HepG2 (cell line): ENCODE measurements around the gene ZFP90. TPM values are rescaled to one million over a fixed set of nuclear protein-coding genes. Genes with fewer than 3 reads are reported as not detected.

Experiments used
- ATF7-NPFF ChIP-seq: sonication (generic); formaldehyde crosslinking; IDR thresholded peaks from 2 replicates; pipeline ENCODE4 v1.8.1; 2023; ENCODE audit warnings: mild to moderate bottlenecking, low read depth, missing genetic modification reagents, moderate library complexity
- FOXA3 ChIP-seq: IDR thresholded peaks from 2 replicates; pipeline ENCODE4 v1.6.1; 2016; ENCODE audit warnings: missing genetic modification reagents, missing compliant biosample characterization
- HIC2 ChIP-seq: sonication (generic); formaldehyde crosslinking; IDR thresholded peaks from 2 replicates; pipeline ENCODE4 v1.9.0; 2022; ENCODE audit warnings: low read depth, missing genetic modification reagents
- MLX ChIP-seq: IDR thresholded peaks from 2 replicates; pipeline ENCODE4 v1.6.1; 2016
- MNT ChIP-seq: fragments of 450-650 bp; IDR thresholded peaks from 2 replicates; pipeline ENCODE4 v1.6.1; 2016
- MTA3 ChIP-seq: sonication (generic); formaldehyde crosslinking; IDR thresholded peaks from 2 replicates; pipeline ENCODE4 v1.4.0; 2020; ENCODE audit warnings: missing genetic modification reagents
- MTF1 ChIP-seq: sonication (generic); formaldehyde crosslinking; IDR thresholded peaks from 2 replicates; pipeline ENCODE4 v1.5.0; 2020; ENCODE audit warnings: missing genetic modification reagents
- NKX3-1 ChIP-seq: sonication (generic); formaldehyde crosslinking; IDR thresholded peaks from 2 replicates; pipeline ENCODE4 v1.5.0; 2020; ENCODE audit warnings: missing genetic modification reagents
- PHF5A ChIP-seq: IDR thresholded peaks from one replicate; pipeline ENCODE4 v1.6.1; 2018; ENCODE audit warnings: low read depth, missing genetic modification reagents; ENCODE audit not compliant: unreplicated experiment
- SALL2 ChIP-seq: sonication (generic); formaldehyde crosslinking; IDR thresholded peaks from 2 replicates; pipeline ENCODE4 v1.8.1; 2023; ENCODE audit warnings: mild to moderate bottlenecking, missing genetic modification reagents, inconsistent platforms
- SAP130 ChIP-seq: IDR thresholded peaks from 2 replicates; pipeline ENCODE4 v1.6.1; 2016; ENCODE audit warnings: low read depth
- SIX4 ChIP-seq: sonication (generic); formaldehyde crosslinking; IDR thresholded peaks from 2 replicates; pipeline ENCODE4 v1.4.0; 2020; ENCODE audit warnings: missing genetic modification reagents
- SMC3 ChIP-seq: IDR thresholded peaks from 2 replicates; pipeline ENCODE4 v1.6.1; 2011; ENCODE audit warnings: low read length, improper control_type of control experiment
- STAG1 ChIP-seq: sonication (generic); formaldehyde crosslinking; IDR thresholded peaks from 2 replicates; pipeline ENCODE4 v1.4.0; 2020; ENCODE audit warnings: missing genetic modification reagents
- TAF1 ChIP-seq: sonication (generic); formaldehyde crosslinking; IDR thresholded peaks from 2 replicates; pipeline ENCODE4 v1.4.0; 2020; ENCODE audit warnings: missing genetic modification reagents
- TAF15 ChIP-seq: fragments of 200-400 bp; formaldehyde crosslinking; IDR thresholded peaks from one replicate; pipeline ENCODE4 v1.6.1; 2018; ENCODE audit warnings: mild to moderate bottlenecking, low read depth, low read length; ENCODE audit not compliant: poor library complexity, severe bottlenecking
- TBX2 ChIP-seq: sonication (generic); formaldehyde crosslinking; IDR thresholded peaks from 2 replicates; pipeline ENCODE4 v1.5.0; 2020; ENCODE audit warnings: missing genetic modification reagents, mild to moderate bottlenecking, borderline replicate concordance
- TCF7L2 ChIP-seq: IDR thresholded peaks from 2 replicates; pipeline ENCODE4 v1.6.1; 2011; ENCODE audit warnings: mild to moderate bottlenecking, low read depth, low read length, moderate library complexity
- TSC22D2 ChIP-seq: sonication (generic); formaldehyde crosslinking; IDR thresholded peaks from 2 replicates; pipeline ENCODE4 v1.5.1; 2020; ENCODE audit warnings: missing genetic modification reagents, mild to moderate bottlenecking, borderline replicate concordance
- ZFY ChIP-seq: sonication (generic); formaldehyde crosslinking; IDR thresholded peaks from 2 replicates; pipeline ENCODE4 v1.4.0; 2020; ENCODE audit warnings: missing genetic modification reagents
- ZNF232 ChIP-seq: sonication (generic); formaldehyde crosslinking; IDR thresholded peaks from 2 replicates; pipeline ENCODE4 v1.4.0; 2020; ENCODE audit warnings: missing genetic modification reagents, borderline replicate concordance
- ZNF264 ChIP-seq: sonication (generic); formaldehyde crosslinking; IDR thresholded peaks from 2 replicates; pipeline ENCODE4 v1.4.0; 2020; ENCODE audit warnings: missing genetic modification reagents
- ZNF3 ChIP-seq: IDR thresholded peaks from 2 replicates; pipeline ENCODE4 v1.7.0; 2017; ENCODE audit warnings: inconsistent platforms
- ZNF546 ChIP-seq: sonication (generic); formaldehyde crosslinking; conservative IDR thresholded peaks from 2 replicates; pipeline ENCODE4 v1.8.1; 2023; ENCODE audit warnings: mild to moderate bottlenecking, missing genetic modification reagents
- ZNF564 ChIP-seq: sonication (generic); formaldehyde crosslinking; IDR thresholded peaks from 2 replicates; pipeline ENCODE4 v1.8.1; 2023; ENCODE audit warnings: mild to moderate bottlenecking, missing genetic modification reagents
- ZNF691 ChIP-seq: sonication (generic); formaldehyde crosslinking; IDR thresholded peaks from 2 replicates; pipeline ENCODE4 v1.4.0; 2020; ENCODE audit warnings: missing genetic modification reagents, low read depth, mild to moderate bottlenecking, borderline replicate concordance
- ZNF775 ChIP-seq: sonication (generic); formaldehyde crosslinking; IDR thresholded peaks from 2 replicates; pipeline ENCODE4 v1.4.0; 2020; ENCODE audit warnings: missing genetic modification reagents, mild to moderate bottlenecking, moderate library complexity, borderline replicate concordance
- polyA plus RNA-seq, 8 experiments: library from polyadenylated mRNA; depleted of rRNA in 3 of 8; stranded (reverse) in 7 of 8; unstranded in 1 of 8; fragments of >200 nt; fragmentation: Illumina TruSeq in 4 of 8; extraction: Trizol in 4 of 8; gene quantifications; 2 replicates each; pipeline versions ENCODE4 v1.2.1 to v1.2.3, GENCODE V29; 2011 to 2016; ENCODE audit warnings: low read depth in 4 of 8, missing spikeins in 1 of 8, mixed read lengths in 1 of 8; ENCODE audit not compliant: insufficient read depth in 1 of 8
- total RNA-seq, 5 experiments: library from RNA; depleted of rRNA; stranded (reverse); fragments of >200 nt; fragmentation: Illumina TruSeq; extraction: Trizol; gene quantifications; 2 replicates each; pipeline ENCODE4 v1.2.3, GENCODE V29; 2016; ENCODE audit warnings: low read depth in 1 of 5

The ZFP90 gene
- total and polyA plus RNA-seq, 2 of the 13 experiments (the other 11 are each of a cell fraction or from before 2014, with no cell fraction given) = 17.6 to 18.9 TPM

GRCh38 chr16:68520649-68521086 lies 18.4 kb upstream of the ZFP90 start (continued):
- peak; percentile 22; the same call in 1 of the 2 replicates for TF ChIP-seq FOXA3 (CRISPR knock-in tag)
- TF ChIP-seq MTF1 = no peak
- TF ChIP-seq MLX (CRISPR knock-in tag) = no peak
- no peak for TF ChIP-seq ZNF564
- 0 out of 2 replicates have a peak, but pooled peaks have one; percentile 34 for TF ChIP-seq ZFY (CRISPR knock-in tag)
- TF ChIP-seq SAP130 (CRISPR knock-in tag) = peak; percentile 81
- peak; percentile 46; the same call in 1 of the 2 replicates for TF ChIP-seq MNT
- peak; percentile 32; the same call in 1 of the 2 replicates for TF ChIP-seq ATF7-NPFF (CRISPR knock-in tag)
- TF ChIP-seq TAF15 = no peak
- TF ChIP-seq TBX2 (CRISPR knock-in tag) = peak; percentile 68; the same call in 1 of the 2 replicates
- TF ChIP-seq SMC3 = peak; percentile 63
- TF ChIP-seq SALL2 (CRISPR knock-in tag) = no peak; the same call in 1 of the 2 replicates
- TF ChIP-seq HIC2 (CRISPR knock-in tag) = no peak
- TF ChIP-seq ZNF232 (CRISPR knock-in tag) = 0 out of 2 replicates have a peak, but pooled peaks have one; percentile 43
- TF ChIP-seq ZNF691 (CRISPR knock-in tag) = peak; percentile 40; the same call in 1 of the 2 replicates
- TF ChIP-seq MTA3 (CRISPR knock-in tag) = no peak
- no peak for TF ChIP-seq SIX4 (CRISPR knock-in tag)
- no peak for TF ChIP-seq ZNF264
- TF ChIP-seq ZNF3 = no peak
- TF ChIP-seq ZNF546 (CRISPR knock-in tag) = no peak
- no peak for TF ChIP-seq NKX3-1
- TF ChIP-seq PHF5A = peak; percentile 54
- TF ChIP-seq TCF7L2 = no peak
- TF ChIP-seq ZNF775 = no peak
- TF ChIP-seq TAF1 (CRISPR knock-in tag) = no peak
- TF ChIP-seq TSC22D2 = peak; percentile 88
- TF ChIP-seq STAG1 = peak; percentile 56
